IMR-90 (cell line): ENCODE results near the gene ABCB10. TPM values are rescaled to one million over a fixed set of nuclear protein-coding genes. Genes with fewer than 3 reads are reported as not detected.

Experiments used
- ATAC-seq: fragments of 200-7000 bp; cut with Tn5 transposase; 2 replicates; pipeline ENCODE4 v1.9.1; 2020; ENCODE audit warnings: low read depth, mild to moderate bottlenecking, moderate library complexity
- BruUV-seq: library from RNA; stranded (reverse); fragments of 400-500 nt; replicated peaks from 2 replicates; lab custom pipeline; 2021; lab: Mats Ljungman, UMichigan
- CTCF ChIA-PET: fragments of 300-600 bp; formaldehyde crosslinking; extraction: SDS; loops from one replicate; lab custom pipeline; 2021; ENCODE audit warnings: antibody characterized with exemption; lab: Yijun Ruan, JAX
- POLR2A ChIA-PET: fragments of 300-600 bp; sonication (Branson Sonifier 250); formaldehyde crosslinking; loops from one replicate; lab custom pipeline; 2022; ENCODE audit warnings: antibody characterized with exemption; ENCODE audit not compliant: unreplicated experiment; lab: Charles Lee
- DNase-seq: peaks from one replicate; pipeline ENCODE4 v3.0.0; 2013
- H2AFZ ChIP-seq: replicated peaks from 2 replicates; pipeline ENCODE3; 2013; ENCODE audit warnings: low read length, mild to moderate bottlenecking; ENCODE audit not compliant: poor library complexity
- H2AK5ac ChIP-seq: 2 replicates; pipeline ENCODE4 v1.6.1; 2013; ENCODE audit warnings: low read depth, low read length, inconsistent platforms
- H2AK9ac ChIP-seq: replicated peaks from 2 replicates; pipeline ENCODE3; 2013; ENCODE audit warnings: mild to moderate bottlenecking, low read depth, low read length, moderate library complexity; ENCODE audit not compliant: poor library complexity
- H2BK120ac ChIP-seq: 2 replicates; pipeline ENCODE4 v1.6.1; 2013; ENCODE audit warnings: low read depth, low read length, inconsistent platforms
- H2BK15ac ChIP-seq: 3 replicates; pipeline ENCODE4 v1.6.1; 2013; ENCODE audit warnings: low read depth, low read length, inconsistent platforms
- H2BK20ac ChIP-seq: 2 replicates; pipeline ENCODE4 v1.6.1; 2013; ENCODE audit warnings: low read depth, mild to moderate bottlenecking, inconsistent platforms, low read length, moderate library complexity
- H2BK5ac ChIP-seq: 2 replicates; pipeline ENCODE4 v1.6.1; 2013; ENCODE audit warnings: mild to moderate bottlenecking, low read depth, low read length, inconsistent platforms; ENCODE audit not compliant: poor library complexity, severe bottlenecking
- H3K14ac ChIP-seq: replicated peaks from 2 replicates; pipeline ENCODE4 v1.6.1; 2013; ENCODE audit warnings: low read depth, low read length, inconsistent platforms
- H3K18ac ChIP-seq: 2 replicates; pipeline ENCODE4 v1.6.1; 2013; ENCODE audit warnings: low read depth, low read length, control low read depth
- H3K23ac ChIP-seq: 2 replicates; pipeline ENCODE4 v1.6.1; 2013; ENCODE audit warnings: low read depth, low read length, inconsistent platforms
- H3K27ac ChIP-seq: 2 replicates; pipeline ENCODE4 v1.5.1; 2013; ENCODE audit warnings: mild to moderate bottlenecking, control low read depth, low read length; ENCODE audit not compliant: insufficient read depth
- H3K27me3 ChIP-seq: 2 replicates; pipeline ENCODE4 v1.6.1; 2013; ENCODE audit warnings: low read length; ENCODE audit not compliant: control insufficient read depth, insufficient read depth
- H3K36me3 ChIP-seq: 2 replicates; pipeline ENCODE4 v1.6.1; 2013; ENCODE audit warnings: low read length, mixed read lengths; ENCODE audit not compliant: control insufficient read depth, insufficient read depth
- H3K4ac ChIP-seq: 2 replicates; pipeline ENCODE4 v1.6.1; 2013; ENCODE audit warnings: low read depth, low read length, inconsistent platforms
- H3K4me1 ChIP-seq: 2 replicates; pipeline ENCODE4 v1.6.1; 2013; ENCODE audit warnings: low read length, mixed read lengths; ENCODE audit not compliant: control insufficient read depth, insufficient read depth
- H3K4me2 ChIP-seq: 2 replicates; pipeline ENCODE4 v1.6.1; 2013; ENCODE audit warnings: low read depth, mild to moderate bottlenecking, control low read depth, low read length, moderate library complexity
- H3K4me3 ChIP-seq: 2 replicates; pipeline ENCODE4 v1.5.1; 2013; ENCODE audit warnings: low read depth, mild to moderate bottlenecking, control low read depth, low read length, moderate library complexity; ENCODE audit not compliant: insufficient read depth
- H3K56ac ChIP-seq: 2 replicates; pipeline ENCODE4 v1.6.1; 2013; ENCODE audit warnings: low read length, inconsistent platforms; ENCODE audit not compliant: insufficient read depth; ENCODE audit errors: extremely low read depth
- H3K79me1 ChIP-seq, 2 experiments: 2 replicates each; pipeline ENCODE4 v1.6.1; 2013; ENCODE audit warnings: low read length in 2 of 2, inconsistent platforms in 1 of 2, low read depth in 1 of 2
- H3K9ac ChIP-seq: 2 replicates; pipeline ENCODE4 v1.6.1; 2013; ENCODE audit warnings: low read depth, low read length, control low read depth
- H3K9me1 ChIP-seq: 2 replicates; pipeline ENCODE4 v1.6.1; 2013; ENCODE audit warnings: low read length, inconsistent platforms; ENCODE audit not compliant: insufficient read depth
- H3K9me3 ChIP-seq: 2 replicates; pipeline ENCODE4 v1.6.1; 2013; ENCODE audit warnings: low read length; ENCODE audit not compliant: control insufficient read depth, insufficient read depth
- H4K20me1 ChIP-seq: 2 replicates; pipeline ENCODE4 v1.6.1; 2013; ENCODE audit warnings: low read length, inconsistent platforms; ENCODE audit not compliant: insufficient read depth
- H4K5ac ChIP-seq: 2 replicates; pipeline ENCODE4 v1.6.1; 2013; ENCODE audit warnings: mild to moderate bottlenecking, low read depth, low read length, control low read depth
- H4K8ac ChIP-seq, 2 experiments: 2 replicates each; pipeline ENCODE4 v1.6.1; 2013; ENCODE audit warnings: low read depth in 2 of 2, low read length in 2 of 2, control low read depth in 1 of 2, inconsistent platforms in 1 of 2
- H4K91ac ChIP-seq: 2 replicates; pipeline ENCODE4 v1.6.1; 2013; ENCODE audit warnings: low read depth, low read length, inconsistent platforms; ENCODE audit not compliant: insufficient read depth
- MAFK ChIP-seq: IDR thresholded peaks from 2 replicates; pipeline ENCODE4 v1.6.1; 2012; ENCODE audit warnings: low read depth, low read length, improper control_type of control experiment
- POLR2A ChIP-seq: IDR thresholded peaks from 2 replicates; pipeline ENCODE4 v1.6.1; 2012; ENCODE audit warnings: mild to moderate bottlenecking, low read depth, low read length
- SMC3 ChIP-seq: fragments of 150-350 bp; IDR thresholded peaks from 2 replicates; pipeline ENCODE4 v1.6.1; 2016; ENCODE audit warnings: low read depth, mild to moderate bottlenecking, antibody characterized with exemption, low read length, moderate library complexity
- WGBS, 2 experiments: methylation state at CpG; one replicate each; pipeline versions ENCODE4 v1.1.5 to v1.1.7; 2013; ENCODE audit warnings: missing lambda C conversion rate in 2 of 2; ENCODE audit not compliant: insufficient read length in 1 of 2; ENCODE audit errors: extremely low coverage in 2 of 2; 5-methylcytosine and 5-hydroxymethylcytosine counted together
- dilution Hi-C: fragments of 300-500 bp; cut with HindIII; formaldehyde crosslinking; loops from one replicate; pipeline ENCODE4 v1.14.3; 2018; ENCODE audit warnings: low sequenced_read_pairs; ENCODE audit not compliant: unreplicated experiment
- in situ Hi-C: fragments of 300-500 bp; cut with MboI; formaldehyde crosslinking; loops from 3 replicates; pipeline ENCODE4 v1.14.3; 2019; ENCODE audit warnings: low sequenced_read_pairs, inconsistent platforms, mixed read lengths
- intact Hi-C: fragments of 100-400 bp; cut with micrococcal nuclease; formaldehyde crosslinking; loops from 2 replicates; pipeline ENCODE4 v1.10.0; 2022
- microRNA-seq, 2 experiments: library from miRNA; stranded (forward) in 1 of 2; unstranded in 1 of 2; fragments of 10-50 nt in 1 of 2; fragments of <30 nt in 1 of 2; gene quantifications in 1 of 2; microRNA quantifications in 1 of 2; one replicate each; pipeline versions ENCODE3 to v1.1.0; 2013 to 2020; ENCODE audit not compliant: insufficient read depth in 1 of 2, insufficient read length in 1 of 2, unreplicated experiment in 1 of 2
- polyA plus RNA-seq, 3 experiments: library from polyadenylated mRNA; depleted of rRNA; stranded (reverse); fragments of >200 nt; gene quantifications; 2 replicates each; pipeline ENCODE4 v1.2.3, GENCODE V29; 2012; ENCODE audit warnings: low replicate concordance in 1 of 3
- small RNA-seq, 5 experiments: library from RNA; depleted of rRNA; stranded (forward); fragments of <200 nt; gene quantifications; one replicate each; pipeline ENCODE3, GENCODE V24; 2012
- total RNA-seq: library from RNA; depleted of rRNA; stranded (reverse); fragments of >200 nt; gene quantifications from 2 replicates; pipeline ENCODE4 v1.2.3, GENCODE V29; 2012; rRNA removed

The ABCB10 gene
- total and polyA plus RNA-seq, 2 of the 4 experiments (the other 2 are of a cell fraction) = 6.5 to 10.9 TPM

- dilution Hi-C loops (no loop called here), intact Hi-C loops (no loop called here), in situ Hi-C loops (no loop called here)
- Histone ChIP-seq H4K8ac (no peak overlapping the region), H3K79me1 (no peaks in the 10 kb centered on the region), H3K36me3 (peaks cover 40% of the 10 kb centered on the region), H2AFZ (no peak overlapping the region), H3K9me3 (no peaks in the 10 kb centered on the region), H2BK5ac (no peak overlapping the region), H3K9me1 (no peaks in the 10 kb centered on the region), H3K27ac (no peak overlapping the region), H2AK9ac (no peak overlapping the region), H3K4me2 (no peak overlapping the region), H3K4me1 (no peaks in the 10 kb centered on the region), H2BK120ac (no peak overlapping the region), H4K91ac (no peak overlapping the region), H4K20me1 (no peaks in the 10 kb centered on the region), H3K4me3 (no peak overlapping the region), H2BK15ac (no peak overlapping the region), H3K27me3 (no peaks in the 10 kb centered on the region), H3K23ac (no peak overlapping the region), H3K14ac (no peak overlapping the region), H3K56ac (no peak overlapping the region), H3K18ac (no peak overlapping the region), H3K4ac (no peak overlapping the region), H3K9ac (no peak overlapping the region), H2AK5ac (no peak overlapping the region), H4K5ac (no peak overlapping the region), H2BK20ac (no peak overlapping the region)
- no peak for DNase-seq
- POLR2A ChIA-PET = no interaction called here
- no peak for ATAC-seq
- no peak for TF ChIP-seq MAFK
- no peak for TF ChIP-seq POLR2A
- TF ChIP-seq SMC3 = no peak
- CTCF ChIA-PET = no interaction called here
- no CpG with 5 or more reads among the region's 1 CpG for WGBS, 2 experiments
- no TSS peak for BruUV-seq
Measured at GRCh38 chr1:229466887-229467286, 91.6 kb downstream of the ABCB10 start.

Small RNA genes lying within 50 kb of the gene (microRNA-seq; reads per million reads assigned to microRNA genes)
- gene HMGN2P19 (ENCODE audit: insufficient read depth, insufficient read length) = not detected
- not detected for gene RNA5SP78 (ENCODE audit: insufficient read depth, insufficient read length)
- not detected for gene RNU4-21P (ENCODE audit: insufficient read depth, insufficient read length)

Small RNA genes lying within 50 kb of the gene (small RNA-seq; reads per million reads assigned to genes)
- 0 reads per million in 5 experiments for gene HMGN2P19
- 0 to 0.08 (median 0) reads per million in 5 experiments for gene RNA5SP78
- gene RNU4-21P = 0 reads per million in 5 experiments

Other genes starting within 250 kb of the ABCB10 start
- gene CCSAP, start 215.7 kb downstream of the ABCB10 start, total RNA-seq = 3.8 and 9.7 TPM in 2 replicates
- gene CCSAP, start 215.7 kb downstream of the ABCB10 start, polyA plus RNA-seq (2012; rRNA removed) = 1.8 and 2.3 TPM in 2 replicates
- not detected in 2 replicates for gene ACTA1, start 124.6 kb downstream of the ABCB10 start, total RNA-seq
- not detected in 2 replicates for gene ACTA1, start 124.6 kb downstream of the ABCB10 start, polyA plus RNA-seq (2012; rRNA removed)
- gene NUP133, start 50.4 kb downstream of the ABCB10 start, total RNA-seq = 30.5 and 33.1 TPM in 2 replicates
- 13.4 and 14.1 TPM in 2 replicates for gene NUP133, start 50.4 kb downstream of the ABCB10 start, polyA plus RNA-seq (2012; rRNA removed)
- gene TAF5L, start 67.4 kb upstream of the ABCB10 start, total RNA-seq = 15.8 and 17.9 TPM in 2 replicates
- gene TAF5L, start 67.4 kb upstream of the ABCB10 start, polyA plus RNA-seq (2012; rRNA removed) = 16.8 and 18.6 TPM in 2 replicates
- 12.8 and 15.4 TPM in 2 replicates for gene URB2, start 67.5 kb upstream of the ABCB10 start, total RNA-seq
- 5.9 and 6.3 TPM in 2 replicates for gene URB2, start 67.5 kb upstream of the ABCB10 start, polyA plus RNA-seq (2012; rRNA removed)